Activated gamma-delta T cell treated with Interleukin-2 at 50 U/mL for 16 hours (primary cell): Measurements from ENCODE around the gene TBC1D16.

Experiments used
- DNase-seq: peaks from one replicate; pipeline ENCODE4 v3.0.0-alpha.2; 2020

The TBC1D16 gene

GRCh38 chr17:79936050-79936449, 99.6 kb downstream of the TBC1D16 start:
- DNase-seq: no peak

GRCh38 chr17:79935197-79935885, 100.3 kb downstream of the TBC1D16 start:
- no peak for DNase-seq

GRCh38 chr17:79934653-79934970, 101.1 kb downstream of the TBC1D16 start:
- no peak for DNase-seq

- no peak for DNase-seq
Observed at GRCh38 chr17:79933863-79934652, 101.6 kb downstream of the TBC1D16 start.

GRCh38 chr17:79932451-79933306, 103.0 kb downstream of the TBC1D16 start:
- DNase-seq: no peak

- no peak for DNase-seq
Observed at GRCh38 chr17:79931817-79932309, 103.8 kb downstream of the TBC1D16 start.

GRCh38 chr17:79930877-79931816, 104.5 kb downstream of the TBC1D16 start:
- no peak for DNase-seq

GRCh38 chr17:79930062-79930876, 105.4 kb downstream of the TBC1D16 start:
- DNase-seq: no peak

GRCh38 chr17:79929257-79930061, 106.2 kb downstream of the TBC1D16 start:
- DNase-seq: no peak

- DNase-seq: no peak
Observed at GRCh38 chr17:79928502-79929256, 107.0 kb downstream of the TBC1D16 start.

GRCh38 chr17:79927688-79928501, 107.8 kb downstream of the TBC1D16 start:
- DNase-seq: no peak

GRCh38 chr17:79927136-79927661, 108.5 kb downstream of the TBC1D16 start:
- DNase-seq: no peak

GRCh38 chr17:79926605-79927135, 109.0 kb downstream of the TBC1D16 start:
- DNase-seq: no peak

- DNase-seq: no peak
Observed at GRCh38 chr17:79926142-79926604, 109.5 kb downstream of the TBC1D16 start.

GRCh38 chr17:79925242-79925957, 110.3 kb downstream of the TBC1D16 start:
- no peak for DNase-seq

- DNase-seq: no peak
Observed at GRCh38 chr17:79924639-79924976, 111.1 kb downstream of the TBC1D16 start.

- no peak for DNase-seq
Observed at GRCh38 chr17:79923974-79924638, 111.6 kb downstream of the TBC1D16 start.
